Small intestine (tissue), 7 donors: ENCODE measurements around the gene NHERF1. TPM values are rescaled to one million over a fixed set of nuclear protein-coding genes. Genes with fewer than 3 reads are reported as not detected.

Source experiments
- DNase-seq, 2 donors: peaks; one replicate each; pipeline versions ENCODE4 v3.0.0 to v3.0.0-alpha.2; 2013
- FAIRE-seq: peaks from 2 replicates; lab custom pipeline; 2012; peaks lifted over from hg19 to GRCh38; lab: Jason Lieb, UNC
- H3K27ac ChIP-seq, 3 donors: one replicate each; pipeline ENCODE4 v1.5.1; 2013; ENCODE audit warnings: low read length in 2 of 3, mild to moderate bottlenecking in 2 of 3, control low read depth in 1 of 3, inconsistent platforms in 1 of 3, low read depth in 1 of 3, moderate library complexity in 1 of 3
- H3K27me3 ChIP-seq, 3 donors: one replicate each; pipeline ENCODE4 v1.6.1; 2013; ENCODE audit warnings: low read length in 3 of 3, inconsistent platforms in 1 of 3; ENCODE audit not compliant: control insufficient read depth in 3 of 3, insufficient read depth in 3 of 3
- H3K36me3 ChIP-seq, 3 donors: one replicate each; pipeline ENCODE4 v1.6.1; 2013; ENCODE audit warnings: low read length in 3 of 3, inconsistent platforms in 1 of 3, low read depth in 1 of 3, mild to moderate bottlenecking in 1 of 3, moderate library complexity in 1 of 3; ENCODE audit not compliant: control insufficient read depth in 3 of 3, insufficient read depth in 2 of 3
- H3K4me1 ChIP-seq, 3 donors: one replicate each; pipeline ENCODE4 v1.6.1; 2013; ENCODE audit warnings: low read length in 2 of 3, inconsistent platforms in 1 of 3, low read depth in 1 of 3, mild to moderate bottlenecking in 1 of 3, moderate library complexity in 1 of 3; ENCODE audit not compliant: control insufficient read depth in 3 of 3, insufficient read depth in 2 of 3
- H3K4me3 ChIP-seq, 3 donors: one replicate each; pipeline ENCODE4 v1.5.1; 2013; ENCODE audit warnings: low read length in 3 of 3, control low read depth in 1 of 3, inconsistent platforms in 1 of 3, low read depth in 1 of 3, mild to moderate bottlenecking in 1 of 3, moderate library complexity in 1 of 3
- H3K9me3 ChIP-seq, 2 donors: one replicate each; pipeline ENCODE4 v1.6.1; 2013; ENCODE audit warnings: low read depth in 1 of 2, low read length in 1 of 2; ENCODE audit not compliant: control insufficient read depth in 2 of 2, insufficient read depth in 1 of 2
- WGBS, 3 donors: extraction: QIAGEN DNeasy Blood & Tissue Kit; methylation state at CpG; one replicate each; pipeline ENCODE4 v1.1.7; 2013; 5-methylcytosine and 5-hydroxymethylcytosine counted together
- polyA plus RNA-seq, 4 donors: library from polyadenylated mRNA; stranded (reverse) in 3 of 4; unstranded in 1 of 4; fragments of 200-250 nt in 3 of 4; fragments of 120-200 nt in 1 of 4; gene quantifications; one replicate each; pipeline versions ENCODE4 v1.2.1 to v1.2.3, GENCODE V29; 2013
- donor health status: healthy with polysubstance abuse.
- donor health status: control.
- donor health status: control.
- donor health status: Bipolar disorder and iron deficiency.
- donor health status: healthy.

NHERF1 gene
- polyA plus RNA-seq, 4 donors: 231 to 592 (median 518) TPM

GRCh38 chr17:74712301-74712700, 36.1 kb upstream of the NHERF1 start:
- 63 to 71% (median 67%) methylated on average over 7 of the region's 7 CpGs for WGBS, 3 donors
- peak overlapping the region in 1 of 3 donors; percentile 17 for H3K27ac ChIP-seq
- H3K9me3 ChIP-seq: no peaks in the 10 kb centered on the region
- FAIRE-seq (no peak), DNase-seq (no peak)
- H3K36me3 ChIP-seq: no peaks in the 10 kb centered on the region
- no peaks in the 10 kb centered on the region for H3K27me3 ChIP-seq
- peaks cover 0 to 11% (median 0%) of the 10 kb centered on the region in 3 donors for H3K4me1 ChIP-seq
- H3K4me3 ChIP-seq: no peak overlapping the region

- Histone ChIP-seq H3K9me3 (no peaks in the 10 kb centered on the region), H3K36me3 (no peaks in the 10 kb centered on the region), H3K27me3 (no peaks in the 10 kb centered on the region), H3K4me1 (peaks cover 0 to 11% (median 0%) of the 10 kb centered on the region in 3 donors), H3K27ac (peak within 1 kb of the TSS in 1 of 3 donors; percentile 17), H3K4me3 (no peak within 1 kb of the TSS)
- DNase-seq (no peak), FAIRE-seq (no peak)
- WGBS, 3 donors: 70 to 72% (median 71%) methylated on average over 8 of the region's 8 CpGs
These were observed 35.7 kb upstream of the NHERF1 start, which contains the start of gene CD300LF for GRCh38 chr17:74712756-74713155. Gene CD300LF, minus strand, starts transcription at chr17:74712923. Its CDS starts 57 bp downstream, at chr17:74712866.

GRCh38 chr17:74713171-74713755, 35.2 kb upstream of the NHERF1 start:
- 82 to 84% (median 84%) methylated on average over 12 of the region's 12 CpGs for WGBS, 3 donors
- H3K9me3 ChIP-seq: no peaks in the 10 kb centered on the region
- peaks cover 0 to 11% (median 0%) of the 10 kb centered on the region in 3 donors for H3K4me1 ChIP-seq
- DNase-seq (no peak), FAIRE-seq (no peak)
- H3K36me3 ChIP-seq: no peaks in the 10 kb centered on the region
- H3K4me3 ChIP-seq: no peak overlapping the region
- no peaks in the 10 kb centered on the region for H3K27me3 ChIP-seq
- H3K27ac ChIP-seq: no peak overlapping the region

- WGBS, 3 donors: 3 to 36% (median 14%) methylated on average over 4 of the region's 4 CpGs
- H3K9me3 ChIP-seq: no peaks in the 10 kb centered on the region
- H3K4me1 ChIP-seq: peaks cover 0 to 11% (median 0%) of the 10 kb centered on the region in 3 donors
- DNase-seq (peak; percentile 46 to 48), FAIRE-seq (no peak)
- H3K27ac ChIP-seq: no peak overlapping the region
- H3K27me3 ChIP-seq: no peaks in the 10 kb centered on the region
- no peaks in the 10 kb centered on the region for H3K36me3 ChIP-seq
- H3K4me3 ChIP-seq: no peak overlapping the region
These were observed 33.3 kb upstream of the NHERF1 start for GRCh38 chr17:74715144-74715543.

- no peaks in the 10 kb centered on the region for H3K36me3 ChIP-seq
- no peaks in the 10 kb centered on the region for H3K9me3 ChIP-seq
- H3K27ac ChIP-seq: no peak overlapping the region
- peaks cover 0 to 5% (median 0%) of the 10 kb centered on the region in 3 donors for H3K4me1 ChIP-seq
- H3K27me3 ChIP-seq: no peaks in the 10 kb centered on the region
- no peak overlapping the region for H3K4me3 ChIP-seq
- DNase-seq: no peak
- 84 to 94% (median 93%) methylated on average over 4 of the region's 4 CpGs for WGBS, 3 donors
- FAIRE-seq: no peak
These were observed 27.9 kb upstream of the NHERF1 start for GRCh38 chr17:74720506-74720905.

GRCh38 chr17:74722782-74723181, 25.6 kb upstream of the NHERF1 start:
- no peak overlapping the region for H3K27ac ChIP-seq
- no peaks in the 10 kb centered on the region for H3K27me3 ChIP-seq
- WGBS, 3 donors: 61 to 70% (median 67%) methylated on average over 4 of the region's 4 CpGs
- H3K4me1 ChIP-seq: no peaks in the 10 kb centered on the region
- no peaks in the 10 kb centered on the region for H3K36me3 ChIP-seq
- DNase-seq (no peak), FAIRE-seq (no peak)
- H3K4me3 ChIP-seq: no peak overlapping the region
- no peaks in the 10 kb centered on the region for H3K9me3 ChIP-seq

- WGBS, 3 donors: 73 to 78% (median 78%) methylated on average over 5 of the region's 5 CpGs
- H3K4me3 ChIP-seq: no peak overlapping the region
- H3K36me3 ChIP-seq: no peaks in the 10 kb centered on the region
- DNase-seq (no peak), FAIRE-seq (no peak)
- H3K27ac ChIP-seq: no peak overlapping the region
- H3K9me3 ChIP-seq: no peaks in the 10 kb centered on the region
- no peaks in the 10 kb centered on the region for H3K27me3 ChIP-seq
- H3K4me1 ChIP-seq: no peaks in the 10 kb centered on the region
These were observed 24.5 kb upstream of the NHERF1 start for GRCh38 chr17:74723891-74724290.

GRCh38 chr17:74725111-74725510, 23.3 kb upstream of the NHERF1 start:
- Histone ChIP-seq H3K27ac (no peak overlapping the region), H3K4me1 (no peaks in the 10 kb centered on the region), H3K9me3 (no peaks in the 10 kb centered on the region), H3K36me3 (no peaks in the 10 kb centered on the region), H3K27me3 (no peaks in the 10 kb centered on the region), H3K4me3 (no peak overlapping the region)
- 87 to 91% (median 91%) methylated on average over 3 of the region's 3 CpGs for WGBS, 3 donors
- no peak for DNase-seq
- FAIRE-seq: no peak
